ENCODE data around the gene RETREG1.
"Not testable (repeated sequence)": the region's sequence is repeated elsewhere in the genome, so short reads cannot be mapped to it uniquely, and the experiment has no call there.

RETREG1 gene, protein sequence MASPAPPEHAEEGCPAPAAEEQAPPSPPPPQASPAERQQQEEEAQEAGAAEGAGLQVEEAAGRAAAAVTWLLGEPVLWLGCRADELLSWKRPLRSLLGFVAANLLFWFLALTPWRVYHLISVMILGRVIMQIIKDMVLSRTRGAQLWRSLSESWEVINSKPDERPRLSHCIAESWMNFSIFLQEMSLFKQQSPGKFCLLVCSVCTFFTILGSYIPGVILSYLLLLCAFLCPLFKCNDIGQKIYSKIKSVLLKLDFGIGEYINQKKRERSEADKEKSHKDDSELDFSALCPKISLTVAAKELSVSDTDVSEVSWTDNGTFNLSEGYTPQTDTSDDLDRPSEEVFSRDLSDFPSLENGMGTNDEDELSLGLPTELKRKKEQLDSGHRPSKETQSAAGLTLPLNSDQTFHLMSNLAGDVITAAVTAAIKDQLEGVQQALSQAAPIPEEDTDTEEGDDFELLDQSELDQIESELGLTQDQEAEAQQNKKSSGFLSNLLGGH

DNA sequence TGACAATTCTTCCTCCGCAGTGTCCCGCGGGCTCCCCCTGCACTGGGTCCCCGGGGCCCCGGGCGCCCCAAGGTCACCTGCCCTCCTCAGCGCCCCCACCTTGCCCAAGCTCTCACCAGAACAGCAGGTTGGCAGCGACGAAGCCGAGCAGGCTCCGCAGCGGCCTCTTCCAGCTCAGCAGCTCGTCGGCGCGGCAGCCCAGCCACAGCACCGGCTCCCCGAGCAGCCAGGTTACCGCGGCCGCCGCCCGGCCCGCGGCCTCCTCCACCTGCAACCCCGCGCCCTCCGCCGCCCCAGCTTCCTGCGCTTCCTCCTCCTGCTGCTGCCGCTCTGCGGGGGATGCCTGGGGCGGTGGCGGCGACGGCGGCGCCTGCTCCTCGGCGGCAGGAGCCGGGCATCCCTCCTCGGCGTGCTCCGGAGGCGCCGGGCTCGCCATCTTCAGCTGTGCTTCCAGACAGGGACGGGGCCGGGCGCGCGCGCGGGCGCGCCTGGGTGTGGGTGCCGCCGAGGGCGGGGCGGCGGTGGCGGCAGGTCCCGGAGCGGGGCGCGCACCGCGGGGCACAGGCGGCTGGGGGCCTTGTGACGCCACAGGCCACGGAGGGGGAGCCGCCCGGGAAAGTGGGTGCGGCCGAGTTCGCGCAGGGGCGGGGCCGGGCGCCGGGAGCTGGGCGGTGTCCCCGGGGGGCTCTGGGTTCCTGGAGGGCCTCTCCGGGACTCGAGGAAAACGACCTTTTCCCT, at the start of gene RETREG1:
Gene RETREG1, minus strand, starts transcription at position 462 of the 738 bp plus-strand sequence. Its CDS starts 26 bp downstream, at position 436.
- peak; percentile 2 for DNase-seq

DNA sequence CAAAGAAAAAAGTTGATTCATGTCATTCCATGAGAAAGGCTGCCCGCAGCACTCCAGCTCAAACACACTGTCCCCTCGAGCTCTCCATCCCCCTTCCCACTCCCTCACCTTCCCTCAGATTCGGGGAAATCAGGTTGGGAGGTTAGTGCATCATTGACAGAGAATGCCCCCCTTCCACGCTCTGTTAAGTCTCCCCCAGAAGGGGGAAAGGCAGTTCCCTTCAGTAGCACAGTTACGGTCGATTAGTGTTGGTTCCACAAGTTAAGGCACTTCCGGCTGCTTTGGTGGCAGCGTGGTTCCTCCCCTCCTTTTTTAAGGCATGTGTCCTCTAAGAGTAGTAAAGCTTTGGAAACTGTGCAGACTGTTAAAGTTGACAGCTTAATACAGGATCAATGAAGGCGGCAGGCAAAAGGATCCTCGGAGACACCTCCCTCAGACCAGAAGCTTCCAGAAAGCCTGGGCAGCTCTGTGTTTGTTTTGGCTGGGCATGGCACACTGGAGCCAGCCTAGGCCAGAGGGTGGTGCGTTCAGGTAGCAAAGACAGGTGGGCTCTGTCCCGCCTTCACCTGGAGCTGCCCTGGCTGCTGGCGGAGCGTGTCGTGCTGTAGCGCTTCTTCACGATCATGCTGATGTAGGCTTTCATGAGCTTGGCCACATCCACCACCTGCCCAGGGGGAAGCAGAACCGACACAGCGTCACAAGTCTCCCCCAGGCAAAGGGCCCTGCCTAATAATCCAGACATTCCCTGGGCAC, 49.5 kb upstream of the RETREG1 start:
- no peak for DNase-seq

DNA sequence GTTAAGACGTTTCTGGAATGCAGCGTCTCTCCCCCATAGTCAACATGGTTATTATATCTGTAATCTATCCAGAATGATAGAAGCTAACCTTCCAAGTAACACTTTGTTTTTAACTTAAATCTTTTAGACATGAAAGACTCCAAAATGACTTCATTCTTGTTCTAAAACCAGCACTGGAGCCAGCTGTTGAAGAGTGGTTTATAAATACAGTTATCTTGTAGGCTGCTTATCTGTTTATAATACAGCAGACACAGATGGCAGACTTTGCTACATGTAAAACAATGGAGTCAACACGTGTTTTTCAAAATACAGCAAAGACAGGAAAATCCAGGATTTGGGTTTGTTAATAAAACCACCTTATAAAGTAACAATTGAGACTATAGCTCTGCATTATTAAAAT, 48.8 kb upstream of the RETREG1 start:
- no peak for DNase-seq

DNA sequence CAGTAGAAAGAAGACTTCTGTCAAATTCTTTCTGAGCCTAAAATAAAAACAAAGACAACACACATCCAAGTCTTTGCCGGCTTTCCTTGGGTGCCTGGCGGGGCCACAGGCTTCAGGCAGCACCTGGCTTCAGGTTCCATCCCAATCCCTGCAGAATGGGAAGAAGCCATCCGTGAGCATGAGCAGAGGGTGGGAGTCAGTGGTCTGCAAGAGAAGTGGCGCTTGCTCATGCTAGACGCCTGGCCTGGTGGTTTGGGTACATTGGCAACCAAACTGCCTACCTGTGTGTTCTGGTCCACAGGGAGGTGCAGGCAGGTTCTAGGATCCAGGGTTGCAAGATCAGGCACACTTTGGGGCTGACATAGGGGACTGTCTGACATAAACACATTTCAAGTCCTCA, 47.6 kb upstream of the RETREG1 start:
- DNase-seq, result no peak

DNA sequence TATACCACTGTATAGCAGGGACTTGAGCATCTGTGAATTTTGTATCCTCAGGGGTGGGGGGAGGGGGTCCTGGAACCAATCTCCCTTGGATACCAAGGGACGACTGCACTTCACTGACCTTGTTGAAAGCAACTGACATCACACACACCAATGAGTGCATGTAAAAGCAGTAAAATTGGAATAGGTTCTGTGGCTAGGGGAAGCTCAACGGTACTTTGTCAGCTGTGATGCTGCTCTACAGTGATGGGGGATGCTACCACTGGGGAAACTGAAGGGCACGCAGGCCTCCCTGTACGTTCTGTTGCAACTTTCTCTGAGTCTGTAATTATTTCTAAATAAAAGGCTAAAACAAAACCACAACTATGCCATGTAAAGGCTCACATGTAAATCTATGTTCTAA, 47.0 kb upstream of the RETREG1 start:
- DNase-seq, result peak; percentile 7

DNA sequence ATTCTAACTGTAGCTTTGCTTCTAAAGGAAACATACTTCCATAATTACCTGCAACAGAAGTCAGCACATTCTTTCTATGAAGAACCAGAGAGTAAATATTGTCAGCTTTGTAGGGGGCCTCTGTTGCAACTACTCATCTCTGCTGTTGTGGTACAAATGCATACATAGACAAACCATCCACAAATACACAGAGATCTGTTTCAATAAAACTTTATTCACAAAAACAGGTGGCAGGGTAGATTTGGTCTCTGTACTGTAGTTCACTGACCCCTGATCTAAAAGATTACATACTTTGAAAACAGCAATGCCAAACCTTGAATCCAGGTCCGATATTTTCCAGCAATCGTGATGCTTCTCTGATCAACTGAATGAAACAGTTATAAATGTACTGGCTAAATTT, 44.9 kb upstream of the RETREG1 start:
- DNase-seq, result no peak

DNA sequence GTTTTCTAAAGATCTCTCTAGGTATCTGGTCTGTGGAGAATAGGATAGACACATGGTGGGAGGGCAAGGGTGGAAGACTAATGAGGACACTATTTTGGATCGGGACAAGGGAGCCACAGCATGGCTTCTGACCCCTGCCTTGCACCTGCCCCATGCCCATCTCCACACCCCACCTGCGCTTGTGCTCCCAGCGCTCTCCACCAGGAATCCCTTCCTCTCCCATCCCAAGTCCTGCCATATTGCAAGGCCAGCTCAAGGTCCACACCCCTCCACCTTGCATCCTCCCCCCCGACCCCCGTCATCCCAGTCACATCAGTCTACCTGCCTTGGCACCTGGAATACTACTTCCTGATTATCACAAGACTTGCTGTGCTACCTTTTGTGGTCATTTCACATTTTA, 44.2 kb upstream of the RETREG1 start:
- no peak for DNase-seq

DNA sequence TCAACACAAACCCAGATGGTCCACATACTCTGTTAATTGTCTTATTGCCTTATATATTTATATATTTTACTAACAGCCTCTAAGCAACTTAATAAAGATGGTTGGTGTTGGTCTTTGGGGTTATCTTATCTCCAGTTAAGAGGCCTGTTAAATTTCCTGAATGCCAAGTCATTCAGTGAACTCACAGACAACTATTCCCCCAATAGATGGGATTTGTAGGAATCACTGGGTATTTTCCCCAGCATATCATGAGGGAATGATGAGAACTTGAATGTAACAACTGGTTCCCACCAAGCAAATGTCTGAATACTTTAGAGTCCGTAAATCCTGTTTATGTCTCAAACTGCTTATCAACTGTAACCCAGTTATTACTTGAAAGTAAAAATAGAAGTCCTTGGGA, 42.7 kb upstream of the RETREG1 start:
- DNase-seq, result no peak

DNA sequence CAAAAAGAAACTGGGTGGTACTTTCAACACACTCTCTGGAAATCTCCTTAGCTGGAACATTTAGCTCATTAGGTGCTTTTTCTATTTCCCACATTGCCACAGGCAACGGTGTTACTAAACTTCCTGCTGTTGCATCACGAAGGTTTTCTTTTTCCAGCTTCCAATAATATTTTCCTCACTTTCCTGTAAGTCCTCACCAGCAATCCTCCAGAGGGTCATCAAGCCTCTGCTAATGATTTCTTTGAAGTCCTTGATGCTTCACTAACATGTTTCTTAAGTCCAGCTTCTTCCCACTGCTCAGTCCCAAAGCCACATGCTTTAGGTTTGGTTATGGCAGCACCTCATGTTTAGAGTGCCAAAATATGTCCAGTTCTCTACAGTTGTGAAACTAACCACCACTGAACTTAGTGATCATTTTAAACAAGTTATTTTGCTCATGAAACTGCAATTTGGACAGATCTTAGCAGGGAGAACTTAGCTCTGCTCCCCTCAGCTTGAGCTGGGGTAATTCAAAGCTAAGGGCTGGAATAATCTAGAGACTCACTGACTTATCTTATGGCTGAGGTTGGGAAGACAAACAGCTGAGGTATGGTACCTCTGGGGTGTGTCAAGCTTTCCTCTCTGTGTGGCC, 39.9 kb upstream of the RETREG1 start:
- DNase-seq, result peak; percentile 47

DNA sequence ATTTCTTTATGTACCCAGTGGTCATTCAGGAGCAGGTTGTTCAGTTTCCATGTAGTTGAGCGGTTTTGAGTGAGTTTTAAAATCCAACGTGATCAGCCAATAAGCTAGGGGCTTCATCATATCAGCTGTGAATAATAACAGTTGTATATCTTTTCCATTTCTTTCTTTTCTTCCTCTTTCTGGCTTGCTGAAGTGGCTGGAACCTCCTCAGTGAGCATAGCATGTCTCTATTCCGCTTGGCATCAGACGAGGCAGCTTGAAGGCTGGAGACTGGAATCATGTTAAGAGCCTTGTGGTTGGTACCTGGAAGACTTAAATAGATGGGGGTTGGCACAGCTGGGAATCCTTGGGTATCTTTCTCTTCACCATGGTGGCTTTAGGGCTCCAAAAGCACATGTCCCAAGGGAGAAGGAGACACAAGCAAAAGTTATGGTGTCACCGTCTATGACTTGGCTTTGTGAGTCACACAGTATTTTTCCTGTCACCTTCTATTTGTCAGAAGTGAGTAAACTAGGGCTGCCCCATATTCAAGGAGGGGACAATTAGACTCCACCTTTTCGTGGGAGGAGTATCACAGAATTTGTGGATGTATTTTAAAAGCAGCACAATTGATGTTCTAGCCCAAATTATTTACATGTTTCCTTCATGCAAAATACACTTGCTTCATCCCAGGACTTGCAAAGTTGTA, 38.0 kb upstream of the RETREG1 start:
- DNase-seq, result no peak

DNA sequence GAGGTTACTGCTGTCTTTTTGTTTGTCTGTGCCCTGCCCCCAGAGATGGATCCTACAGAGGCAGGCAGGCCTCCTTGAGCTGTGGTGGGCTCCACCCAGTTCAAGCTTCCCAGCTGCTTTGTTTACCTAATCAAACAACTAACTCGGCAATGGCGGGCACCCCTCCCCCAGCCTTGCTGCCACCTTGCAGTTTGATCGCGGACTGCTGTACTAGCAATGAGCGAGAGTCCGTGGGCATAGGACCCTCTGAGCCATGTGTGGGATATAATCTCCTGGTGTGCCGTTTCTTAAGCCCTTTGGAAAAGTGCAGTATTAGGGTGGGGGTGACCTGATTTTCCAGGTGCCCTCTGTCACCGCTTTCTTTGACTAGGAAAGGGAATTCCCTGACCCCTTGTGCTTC, 31.9 kb upstream of the RETREG1 start:
- not testable (repeated sequence) for DNase-seq

DNA sequence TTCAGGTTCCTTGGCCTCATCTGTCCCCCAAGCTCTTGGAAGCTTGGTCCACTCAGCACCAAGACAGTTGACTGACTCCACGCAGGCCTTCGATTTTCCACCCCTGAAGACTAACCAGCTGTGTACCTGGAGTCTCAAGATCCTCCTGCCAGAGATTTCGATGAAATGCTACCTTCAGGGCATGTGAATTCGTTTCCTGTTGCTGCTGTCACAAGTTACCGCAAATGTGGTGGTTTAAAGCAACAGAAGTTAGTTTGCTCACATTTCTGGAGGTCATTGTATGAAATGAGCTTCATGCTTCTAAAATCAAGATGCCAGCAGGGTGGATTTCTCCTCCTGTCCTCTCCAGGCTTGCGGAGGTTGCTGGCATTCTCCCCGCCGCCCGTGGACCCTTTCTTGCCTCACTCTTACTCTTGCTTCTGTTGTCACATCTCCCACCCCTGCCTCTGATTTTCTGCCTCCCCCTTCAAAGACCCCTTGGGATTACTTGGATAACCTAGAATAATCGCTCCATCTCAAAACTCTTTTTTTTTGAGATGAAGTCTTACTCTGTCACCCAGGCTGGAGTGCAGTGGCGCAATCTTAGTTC, 27.6 kb upstream of the RETREG1 start:
- DNase-seq, result no peak

DNA sequence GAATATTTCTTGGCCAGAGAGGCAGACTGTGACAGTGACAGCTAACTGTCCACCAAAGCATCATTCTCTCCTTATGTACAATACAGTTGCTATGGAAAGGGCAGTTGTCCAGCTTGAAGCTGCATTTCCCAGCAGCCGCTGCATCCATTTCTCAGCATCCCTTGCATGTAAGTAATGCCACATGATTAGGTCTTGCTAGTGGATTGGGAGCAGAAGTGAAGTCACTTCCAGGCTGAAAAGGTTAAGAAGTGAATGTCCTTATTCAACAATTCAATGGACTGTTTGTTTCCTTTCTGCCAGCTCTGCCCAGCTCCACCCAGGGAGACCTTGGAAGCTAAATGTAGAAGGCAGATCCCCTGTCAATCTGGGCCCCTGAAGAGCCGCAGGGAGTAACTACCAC, 26.1 kb upstream of the RETREG1 start:
- no peak for DNase-seq

DNA sequence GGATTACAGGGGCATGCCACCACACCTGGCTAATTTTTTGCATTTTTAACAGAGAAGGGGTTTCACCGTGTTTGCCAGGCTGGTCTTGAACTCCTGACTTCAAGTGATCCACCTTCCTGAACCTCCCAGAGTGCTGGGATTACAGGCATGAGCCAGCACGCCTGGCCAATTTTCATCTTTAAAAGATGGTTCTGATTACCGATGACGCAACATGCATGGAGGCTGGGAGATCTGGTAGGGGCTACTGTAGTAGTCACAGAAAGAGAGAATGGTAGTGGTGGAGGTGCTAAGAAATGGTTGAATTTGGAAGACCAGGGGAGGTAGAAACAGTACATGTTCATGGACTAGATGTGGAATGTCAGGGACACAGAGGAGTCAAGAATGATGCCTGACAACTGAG, 22.4 kb upstream of the RETREG1 start:
- no peak for DNase-seq

DNA sequence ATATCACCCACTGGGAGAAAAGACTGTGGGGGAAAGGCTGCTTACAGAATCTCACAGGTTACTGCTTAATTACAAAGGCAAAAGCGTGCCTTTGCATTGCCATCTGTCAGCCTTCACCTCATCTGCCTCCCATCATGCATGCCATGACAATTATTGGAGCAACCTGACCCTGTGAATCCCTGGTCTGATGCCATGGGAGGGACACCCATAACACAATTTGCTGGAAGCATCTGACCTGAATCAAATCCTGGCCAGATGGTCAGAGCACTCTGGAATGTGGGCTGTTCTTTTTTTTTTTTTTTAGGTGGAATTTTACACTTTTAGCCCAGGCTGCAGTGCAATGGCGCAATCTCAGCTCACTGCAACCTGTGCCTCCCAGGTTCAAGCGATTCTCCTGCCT, 11.6 kb upstream of the RETREG1 start:
- DNase-seq, result peak; percentile 6

DNA sequence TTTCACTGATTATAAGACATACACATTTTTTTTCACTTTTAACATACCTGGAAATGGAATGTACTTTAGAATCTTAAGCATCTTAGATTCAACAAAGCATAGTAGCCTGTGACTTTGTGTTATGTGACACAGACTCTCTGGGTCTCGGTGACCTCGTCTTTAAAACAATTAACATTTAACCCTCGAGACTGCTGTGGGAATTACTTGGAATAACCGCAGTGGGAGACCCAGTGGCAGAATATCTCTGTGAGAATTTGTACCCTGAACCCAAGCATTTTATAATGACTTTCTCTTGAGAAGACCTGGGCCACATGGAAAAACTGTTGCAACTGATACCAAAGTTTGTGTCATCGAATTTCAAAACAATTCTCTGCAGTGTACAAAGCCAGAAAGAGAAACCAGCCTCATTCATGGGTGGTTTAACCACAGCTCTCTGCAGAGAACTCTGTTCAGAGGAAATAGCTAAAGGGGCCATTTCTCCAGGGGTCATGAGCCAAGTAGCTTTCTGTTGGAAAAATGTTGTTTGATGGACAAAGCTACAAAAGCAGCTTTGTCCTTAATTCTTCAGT, 10.0 kb upstream of the RETREG1 start:
- DNase-seq, result no peak

DNA sequence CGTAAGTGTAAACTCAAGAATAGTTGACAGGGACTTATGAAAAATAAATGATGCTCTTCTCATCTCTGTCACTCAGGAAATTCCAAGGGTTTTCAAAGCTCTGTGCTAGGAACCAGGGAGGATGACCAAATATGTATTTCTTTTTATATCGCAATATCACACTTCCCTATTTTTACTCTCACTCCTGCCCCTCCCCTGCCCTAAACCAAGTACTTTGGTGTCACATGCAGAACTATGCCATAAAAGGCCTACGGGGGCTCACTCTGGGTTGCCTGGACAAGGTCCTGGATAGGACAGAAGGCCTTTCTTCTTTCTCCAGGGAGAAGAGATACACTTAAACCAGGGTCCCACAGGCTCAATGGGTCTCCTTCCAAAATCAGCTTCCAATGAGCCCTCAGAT, 8.3 kb upstream of the RETREG1 start:
- DNase-seq, result no peak

DNA sequence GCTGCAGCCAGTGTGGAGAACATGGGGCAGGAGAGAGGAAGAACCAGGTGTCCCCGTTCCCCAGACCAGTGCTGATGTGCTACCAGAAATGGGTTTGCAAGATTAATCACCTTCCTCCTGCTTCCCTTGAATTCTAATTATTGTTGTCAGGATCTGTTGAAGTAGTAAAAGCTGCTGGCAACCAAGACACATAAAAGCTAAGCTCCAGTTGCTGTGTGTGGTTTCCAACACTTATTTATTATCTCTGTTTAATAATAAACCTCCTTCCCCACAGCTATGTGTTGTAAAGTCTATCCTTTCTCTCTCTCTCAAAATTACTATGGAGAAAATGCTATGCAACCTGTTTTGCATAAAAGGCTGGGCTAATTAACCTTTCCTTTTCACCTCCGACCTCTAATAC, 2.3 kb upstream of the RETREG1 start:
- DNase-seq, result no peak

DNA sequence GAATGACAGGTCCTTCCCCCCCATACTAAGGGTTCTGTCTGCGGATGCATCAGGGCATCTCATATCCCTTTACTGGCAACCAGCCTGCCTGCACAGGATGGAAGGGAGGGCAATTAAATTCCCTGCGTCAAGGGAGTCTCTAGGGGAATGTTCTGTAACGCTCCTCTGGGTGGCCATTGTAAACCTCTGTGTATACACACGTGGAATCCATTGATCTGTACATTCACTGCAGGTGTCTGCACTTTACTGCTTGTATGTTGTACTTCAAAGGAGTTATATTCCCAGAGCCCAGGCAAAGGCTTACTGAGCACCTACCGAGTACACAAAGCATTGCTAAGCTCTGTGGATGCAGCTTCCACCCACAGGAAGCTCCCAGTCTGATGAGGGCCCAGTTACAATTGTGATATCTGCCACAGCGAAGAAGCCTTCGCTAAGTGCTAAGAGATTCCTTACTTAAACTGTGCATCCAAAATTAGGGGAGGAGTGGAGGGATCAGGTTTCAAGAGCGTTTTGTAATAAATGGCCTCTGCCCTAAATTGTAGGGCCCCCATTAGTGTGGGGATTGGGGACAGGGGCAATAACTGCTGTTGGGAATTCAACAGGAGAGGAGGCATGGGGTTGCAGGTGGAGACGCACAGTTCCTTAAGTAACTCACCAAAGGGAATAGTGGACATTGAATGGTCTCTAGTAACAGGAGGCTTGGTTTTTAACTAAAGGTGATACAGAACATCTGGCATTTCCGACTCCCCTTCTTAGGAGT, 1.5 kb upstream of the RETREG1 start:
- DNase-seq, result no peak

DNA sequence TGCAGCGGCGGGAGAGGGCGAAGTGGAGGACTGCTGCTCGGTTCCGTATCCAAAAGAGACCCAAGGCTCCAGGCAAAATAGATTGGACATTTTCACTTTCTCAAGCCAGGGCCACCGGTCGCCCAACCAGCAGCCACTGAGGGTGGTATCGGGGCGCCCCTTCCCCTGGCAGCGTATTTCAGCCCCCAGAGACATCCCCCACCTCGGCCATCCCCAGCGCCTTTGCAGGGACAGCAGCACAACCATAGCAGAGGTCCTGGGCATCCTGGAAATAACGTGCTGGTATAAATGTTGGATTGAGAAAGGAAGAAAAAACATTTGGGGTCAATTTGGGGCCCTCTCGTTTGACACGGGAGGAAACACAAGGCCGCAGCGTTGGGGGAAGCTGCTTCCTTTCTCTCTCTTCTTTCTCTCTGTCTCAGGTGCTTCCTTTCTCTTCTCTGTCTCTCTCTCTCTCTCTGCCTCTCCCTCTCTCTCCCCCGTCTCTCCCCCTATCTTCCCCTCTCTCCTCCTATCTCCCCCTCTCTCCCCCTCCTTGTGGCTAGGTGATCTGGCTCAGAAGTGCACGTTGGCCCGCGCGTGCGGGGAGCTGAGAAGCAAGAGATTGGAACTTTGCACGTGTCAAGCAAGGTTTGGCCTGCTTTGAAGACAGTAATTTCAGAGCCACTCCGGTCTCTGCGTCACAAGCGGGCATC, 624 bp upstream of the RETREG1 start:
- DNase-seq, result no peak
